T-helper 22 cell (primary cell): ENCODE measurements around the gene MEPE.
"Not testable (repeated sequence)": the region's sequence is repeated elsewhere in the genome, so short reads cannot be mapped to it uniquely, and the experiment has no call there.

Experiments used
- DNase-seq: peaks from one replicate; pipeline ENCODE4 v3.0.0-alpha.2; 2020; ENCODE audit warnings: low read depth

The MEPE gene

GRCh38 chr4:87882861-87883260, 50.1 kb downstream of the MEPE start:
- no peak for DNase-seq

- no peak for DNase-seq
Observed at GRCh38 chr4:87884976-87885549, 52.3 kb downstream of the MEPE start.

- DNase-seq = no peak
Observed at GRCh38 chr4:87886083-87886482, 53.3 kb downstream of the MEPE start.

- not testable (repeated sequence) for DNase-seq
Observed at GRCh38 chr4:87890753-87891152, 58.0 kb downstream of the MEPE start.

- no peak for DNase-seq
Observed at GRCh38 chr4:87895964-87896621, 63.3 kb downstream of the MEPE start.
